Measurements from ENCODE around the gene DENND5A.

DNA sequence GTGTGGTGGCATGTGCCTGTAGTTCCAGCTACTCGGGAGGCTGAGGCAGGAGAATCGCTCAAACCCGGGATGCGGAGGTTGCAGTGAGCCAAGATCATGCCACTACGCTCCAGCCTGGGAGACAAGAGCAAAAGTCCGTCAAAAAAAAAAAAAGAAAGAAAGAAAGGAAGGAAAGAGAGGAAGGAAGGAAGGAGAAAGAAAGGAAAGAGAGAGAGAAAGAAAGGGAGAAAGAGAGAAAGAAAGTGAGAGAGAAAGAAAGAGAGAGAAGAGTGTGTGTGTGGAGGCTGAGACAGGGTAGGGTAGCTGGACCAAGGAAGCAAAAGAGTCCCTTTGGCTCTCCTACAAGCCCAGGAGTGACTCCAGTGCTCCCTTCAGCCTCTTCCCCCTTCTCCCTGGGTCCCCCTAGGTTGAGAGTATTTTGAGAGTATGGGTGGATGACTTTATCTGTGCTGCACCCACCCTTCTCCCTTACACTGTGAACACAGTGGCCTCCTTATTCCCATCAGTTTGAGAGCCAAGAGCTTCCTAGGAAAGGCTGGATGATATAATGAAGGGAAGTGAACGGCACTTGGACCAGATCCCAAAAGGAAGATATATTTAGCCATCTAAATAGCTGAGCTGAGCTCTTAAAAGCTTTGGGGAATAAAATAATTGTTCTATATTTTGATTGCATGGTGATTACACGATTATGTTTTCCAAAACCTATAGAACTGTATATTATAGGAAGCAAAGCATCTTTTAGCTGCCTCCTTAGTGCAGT lies 9.5 kb upstream of the DENND5A start:
- TF ChIP-seq POLR2A (IDR thresholded peaks at IDR 0.05; ENCODE audit: low read depth, low read length) = no peak
- TF ChIP-seq CHD1 (IDR thresholded peaks at IDR 0.05; ENCODE audit: low read depth, low read length) = no peak
- TF ChIP-seq, protein P1, sequence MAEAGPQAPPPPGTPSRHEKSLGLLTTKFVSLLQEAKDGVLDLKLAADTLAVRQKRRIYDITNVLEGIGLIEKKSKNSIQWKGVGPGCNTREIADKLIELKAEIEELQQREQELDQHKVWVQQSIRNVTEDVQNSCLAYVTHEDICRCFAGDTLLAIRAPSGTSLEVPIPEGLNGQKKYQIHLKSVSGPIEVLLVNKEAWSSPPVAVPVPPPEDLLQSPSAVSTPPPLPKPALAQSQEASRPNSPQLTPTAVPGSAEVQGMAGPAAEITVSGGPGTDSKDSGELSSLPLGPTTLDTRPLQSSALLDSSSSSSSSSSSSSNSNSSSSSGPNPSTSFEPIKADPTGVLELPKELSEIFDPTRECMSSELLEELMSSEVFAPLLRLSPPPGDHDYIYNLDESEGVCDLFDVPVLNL (IDR thresholded peaks at IDR 0.05; ENCODE audit: low read depth, low read length) = no peak
- TF ChIP-seq, protein P2, sequence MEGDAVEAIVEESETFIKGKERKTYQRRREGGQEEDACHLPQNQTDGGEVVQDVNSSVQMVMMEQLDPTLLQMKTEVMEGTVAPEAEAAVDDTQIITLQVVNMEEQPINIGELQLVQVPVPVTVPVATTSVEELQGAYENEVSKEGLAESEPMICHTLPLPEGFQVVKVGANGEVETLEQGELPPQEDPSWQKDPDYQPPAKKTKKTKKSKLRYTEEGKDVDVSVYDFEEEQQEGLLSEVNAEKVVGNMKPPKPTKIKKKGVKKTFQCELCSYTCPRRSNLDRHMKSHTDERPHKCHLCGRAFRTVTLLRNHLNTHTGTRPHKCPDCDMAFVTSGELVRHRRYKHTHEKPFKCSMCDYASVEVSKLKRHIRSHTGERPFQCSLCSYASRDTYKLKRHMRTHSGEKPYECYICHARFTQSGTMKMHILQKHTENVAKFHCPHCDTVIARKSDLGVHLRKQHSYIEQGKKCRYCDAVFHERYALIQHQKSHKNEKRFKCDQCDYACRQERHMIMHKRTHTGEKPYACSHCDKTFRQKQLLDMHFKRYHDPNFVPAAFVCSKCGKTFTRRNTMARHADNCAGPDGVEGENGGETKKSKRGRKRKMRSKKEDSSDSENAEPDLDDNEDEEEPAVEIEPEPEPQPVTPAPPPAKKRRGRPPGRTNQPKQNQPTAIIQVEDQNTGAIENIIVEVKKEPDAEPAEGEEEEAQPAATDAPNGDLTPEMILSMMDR (IDR thresholded peaks at IDR 0.05 in 2 of 3, conservative IDR thresholded peaks at IDR 0.05 in 1 of 3; ENCODE audit: control insufficient read depth in 2 of 3, extremely low read depth in 1 of 3, insufficient read depth in 1 of 3, low read depth in 3 of 3, low read length in 3 of 3) = no peak
- no peak for TF ChIP-seq NRF1 (conservative IDR thresholded peaks at IDR 0.05; ENCODE audit: low read depth, low read length)
- no peak for TF ChIP-seq BHLHE40 (IDR thresholded peaks at IDR 0.05; ENCODE audit: borderline replicate concordance in 1 of 2, low read depth in 2 of 2, low read length in 1 of 2)
- no peak for TF ChIP-seq CBFB (IDR thresholded peaks at IDR 0.05; ENCODE audit: low read depth)
- no peak for TF ChIP-seq EP300 (IDR thresholded peaks at IDR 0.05; ENCODE audit: borderline replicate concordance in 1 of 2, control insufficient read depth in 1 of 2, low read depth in 2 of 2, low read length in 2 of 2)
- TF ChIP-seq CREB1 (IDR thresholded peaks at IDR 0.05; ENCODE audit: low read depth) = no peak
- TF ChIP-seq HDAC2 (IDR thresholded peaks at IDR 0.05) = no peak
- TF ChIP-seq, protein P3, sequence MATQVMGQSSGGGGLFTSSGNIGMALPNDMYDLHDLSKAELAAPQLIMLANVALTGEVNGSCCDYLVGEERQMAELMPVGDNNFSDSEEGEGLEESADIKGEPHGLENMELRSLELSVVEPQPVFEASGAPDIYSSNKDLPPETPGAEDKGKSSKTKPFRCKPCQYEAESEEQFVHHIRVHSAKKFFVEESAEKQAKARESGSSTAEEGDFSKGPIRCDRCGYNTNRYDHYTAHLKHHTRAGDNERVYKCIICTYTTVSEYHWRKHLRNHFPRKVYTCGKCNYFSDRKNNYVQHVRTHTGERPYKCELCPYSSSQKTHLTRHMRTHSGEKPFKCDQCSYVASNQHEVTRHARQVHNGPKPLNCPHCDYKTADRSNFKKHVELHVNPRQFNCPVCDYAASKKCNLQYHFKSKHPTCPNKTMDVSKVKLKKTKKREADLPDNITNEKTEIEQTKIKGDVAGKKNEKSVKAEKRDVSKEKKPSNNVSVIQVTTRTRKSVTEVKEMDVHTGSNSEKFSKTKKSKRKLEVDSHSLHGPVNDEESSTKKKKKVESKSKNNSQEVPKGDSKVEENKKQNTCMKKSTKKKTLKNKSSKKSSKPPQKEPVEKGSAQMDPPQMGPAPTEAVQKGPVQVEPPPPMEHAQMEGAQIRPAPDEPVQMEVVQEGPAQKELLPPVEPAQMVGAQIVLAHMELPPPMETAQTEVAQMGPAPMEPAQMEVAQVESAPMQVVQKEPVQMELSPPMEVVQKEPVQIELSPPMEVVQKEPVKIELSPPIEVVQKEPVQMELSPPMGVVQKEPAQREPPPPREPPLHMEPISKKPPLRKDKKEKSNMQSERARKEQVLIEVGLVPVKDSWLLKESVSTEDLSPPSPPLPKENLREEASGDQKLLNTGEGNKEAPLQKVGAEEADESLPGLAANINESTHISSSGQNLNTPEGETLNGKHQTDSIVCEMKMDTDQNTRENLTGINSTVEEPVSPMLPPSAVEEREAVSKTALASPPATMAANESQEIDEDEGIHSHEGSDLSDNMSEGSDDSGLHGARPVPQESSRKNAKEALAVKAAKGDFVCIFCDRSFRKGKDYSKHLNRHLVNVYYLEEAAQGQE (IDR thresholded peaks at IDR 0.05; ENCODE audit: low read depth, low read length) = no peak
- no peak for TF ChIP-seq TAF1 (IDR thresholded peaks at IDR 0.05; ENCODE audit: borderline replicate concordance, low read depth, low read length)
- no peak for TF ChIP-seq POLR2AphosphoS5 (IDR thresholded peaks at IDR 0.05; ENCODE audit: low read length)
